ENCODE data around the gene NDUFS5.
"Not testable (repeated sequence)": the region's sequence is repeated elsewhere in the genome, so short reads cannot be mapped to it uniquely, and the experiment has no call there.

NDUFS5 gene

DNA sequence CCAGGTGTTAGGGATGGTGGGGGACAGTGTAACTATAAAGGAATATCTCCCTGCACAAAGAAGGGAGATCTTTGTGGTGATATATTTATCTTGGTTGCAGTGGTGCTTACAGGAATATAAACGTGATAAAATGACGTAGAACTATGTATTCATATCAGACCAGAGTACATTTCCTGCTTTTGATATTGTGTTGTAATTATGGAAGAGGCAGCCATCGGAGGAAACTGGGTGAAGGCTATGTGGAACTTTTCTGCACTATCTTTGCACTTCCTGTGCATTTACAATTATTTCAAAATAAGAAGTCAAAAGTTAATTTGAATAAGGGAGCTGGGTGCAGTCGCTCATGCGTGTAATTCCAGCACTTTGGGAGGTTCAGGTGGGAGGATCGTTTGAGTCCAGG, 37.6 kb downstream of the NDUFS5 start:
- no peak for DNase-seq (ENCODE audit: low spot score)

DNA sequence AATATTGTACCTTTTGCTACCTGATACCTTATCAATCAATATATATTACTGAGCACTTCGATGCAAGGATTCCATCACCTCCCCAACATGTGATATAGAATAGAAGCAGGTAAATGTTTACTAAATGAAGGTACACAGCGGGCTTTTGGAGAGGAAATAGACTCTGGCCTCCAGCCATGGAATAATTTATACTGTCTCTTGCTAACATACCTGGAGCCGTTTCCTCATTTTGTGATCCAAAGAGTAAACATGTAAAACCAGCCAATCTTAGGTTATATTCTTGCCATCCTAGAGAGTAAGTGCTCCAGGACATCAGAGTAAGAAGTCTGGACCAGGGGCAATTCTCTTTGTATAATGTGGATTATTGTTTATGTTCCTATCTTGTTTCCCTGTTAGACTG, 39.4 kb downstream of the NDUFS5 start:
- no peak for DNase-seq (ENCODE audit: low spot score)

DNA sequence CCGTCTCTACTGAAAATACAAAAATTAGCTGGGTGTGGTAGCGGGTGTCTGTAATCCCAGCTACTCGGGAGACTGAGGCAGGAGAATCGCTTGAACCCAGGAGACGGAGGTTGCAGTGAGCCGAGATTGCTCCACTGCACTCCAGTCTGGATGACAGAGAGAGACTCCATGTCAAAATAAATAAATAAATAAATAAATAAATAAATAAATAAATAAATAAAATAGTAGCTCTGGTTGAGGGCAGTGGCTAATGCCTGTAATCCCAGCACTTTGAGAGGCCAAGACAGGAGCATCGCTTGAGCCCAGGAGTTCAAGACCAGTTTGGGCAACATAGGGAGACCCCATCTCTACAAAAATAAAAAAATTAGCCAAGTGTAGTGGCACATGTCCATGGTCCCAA, 42.1 kb downstream of the NDUFS5 start:
- DNase-seq (ENCODE audit: low spot score) = not testable (repeated sequence)

DNA sequence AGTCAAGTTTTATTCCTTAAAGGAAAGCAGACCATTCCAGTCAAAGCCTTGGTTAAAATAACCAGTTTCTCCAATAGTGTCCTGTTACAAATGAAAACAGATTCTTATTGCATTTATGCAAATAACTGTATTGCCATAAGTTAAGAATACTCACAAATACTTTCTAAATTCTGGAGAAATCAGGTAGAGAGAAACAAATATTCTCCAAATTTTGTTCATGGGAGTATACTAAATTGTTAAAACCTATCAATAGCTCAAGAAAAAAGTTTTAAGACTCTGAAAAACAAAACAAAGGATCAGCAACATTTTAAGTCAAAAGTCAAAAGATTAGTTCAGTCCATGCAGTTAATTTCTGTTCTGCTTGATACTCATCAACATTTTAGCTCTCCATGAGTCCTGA, 45.4 kb downstream of the NDUFS5 start:
- not testable (repeated sequence) for DNase-seq (ENCODE audit: low spot score)

DNA sequence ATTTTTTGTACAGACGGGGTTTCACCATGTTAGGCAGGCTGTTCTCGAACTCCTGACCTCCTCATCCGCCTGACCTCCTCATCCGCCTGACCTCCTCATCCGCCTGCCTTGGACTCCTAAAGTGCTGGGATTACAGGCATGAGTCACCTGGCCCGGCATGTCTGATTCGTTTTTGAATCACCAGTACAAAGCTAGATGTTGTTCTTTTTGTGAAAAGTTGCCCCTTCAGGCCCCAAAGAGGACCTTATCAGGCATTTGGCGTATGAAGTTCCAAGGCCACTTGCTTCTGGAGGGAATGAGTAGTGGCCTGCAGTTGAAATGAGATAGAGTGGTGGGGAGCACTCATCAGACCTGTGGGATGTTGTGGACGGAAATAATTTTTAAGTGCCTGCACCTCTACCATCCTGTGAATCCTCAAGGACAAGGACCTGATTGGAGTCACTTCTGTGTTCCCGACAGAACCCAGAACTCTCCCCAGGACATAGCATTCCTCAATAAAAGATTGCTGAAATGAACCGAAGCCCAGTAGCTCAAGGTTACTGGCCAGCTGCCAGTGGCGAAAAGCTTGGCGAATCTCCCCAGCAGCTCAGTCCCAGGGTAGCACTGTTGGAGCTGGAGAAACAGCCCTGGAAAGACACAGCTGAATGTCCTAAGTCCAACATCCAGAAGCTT, 50.1 kb downstream of the NDUFS5 start:
- DNase-seq (ENCODE audit: low spot score) = no peak

DNA sequence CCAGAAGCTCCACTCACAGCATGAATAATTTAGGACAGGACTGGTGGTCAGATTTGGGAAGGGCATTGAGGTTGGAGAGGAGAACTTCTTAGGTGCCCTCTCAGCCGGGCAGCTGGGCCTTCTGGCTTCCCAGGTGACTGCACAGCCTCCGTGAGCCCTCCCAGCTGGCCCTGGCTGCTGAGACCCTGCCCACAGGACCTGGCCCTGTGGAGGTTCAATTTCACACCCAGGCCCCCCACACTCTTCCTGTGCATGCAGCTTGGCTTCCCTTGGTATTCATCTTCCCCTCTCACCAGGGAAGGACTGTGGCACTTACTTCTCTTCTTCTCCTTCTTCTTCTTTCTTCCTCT, 50.6 kb downstream of the NDUFS5 start:
- no peak for DNase-seq (ENCODE audit: low spot score)

DNA sequence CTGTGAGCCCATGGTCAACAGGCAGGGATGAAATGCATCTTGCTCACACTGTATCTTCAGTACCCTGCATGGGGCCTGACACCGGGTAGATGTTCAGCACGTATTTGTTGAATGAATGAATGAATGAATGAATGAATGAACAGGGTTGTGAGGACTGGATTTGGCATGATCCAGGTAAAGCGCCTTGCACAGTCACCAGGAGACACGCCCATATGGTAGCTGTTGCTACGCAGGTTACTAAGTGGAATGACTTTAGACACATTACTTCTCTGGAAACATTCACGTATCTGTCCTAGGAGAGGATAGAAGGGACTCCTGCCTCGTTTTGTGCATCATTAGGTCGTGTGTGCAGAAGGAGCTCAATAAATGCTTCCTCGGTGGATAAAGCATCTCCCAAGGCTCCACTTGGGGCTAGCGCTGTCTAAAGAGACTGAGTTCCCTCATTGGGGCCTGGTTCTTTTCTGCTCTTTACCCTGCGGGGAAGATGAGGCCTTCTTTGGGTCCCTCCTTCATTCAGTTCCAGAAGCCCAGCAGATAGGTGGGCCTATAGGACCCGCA, 54.2 kb downstream of the NDUFS5 start:
- DNase-seq (ENCODE audit: low spot score) = no peak

DNA sequence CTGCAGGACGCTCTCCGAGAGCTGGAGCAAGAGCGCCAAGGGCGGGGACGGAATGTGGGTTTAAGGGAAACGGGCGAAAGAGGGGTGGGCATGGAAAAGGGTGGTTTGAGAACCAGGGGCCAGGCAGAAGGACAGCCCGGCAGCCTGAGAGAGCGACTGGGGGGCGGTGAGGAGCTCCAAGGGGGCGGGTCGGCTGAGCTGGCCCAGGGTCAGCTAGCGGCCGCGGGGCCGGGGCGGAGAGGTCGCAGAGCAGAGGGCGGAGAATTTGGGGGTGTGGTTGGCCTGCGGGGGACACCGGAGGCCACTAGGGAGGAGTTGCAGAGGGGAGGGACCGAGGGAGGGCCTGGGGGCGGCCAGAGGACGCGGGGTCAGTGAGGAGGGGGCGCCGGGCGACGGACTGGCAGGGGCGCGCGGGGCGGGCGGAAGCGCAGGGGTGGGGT, 54.7 kb downstream of the NDUFS5 start:
- DNase-seq (ENCODE audit: low spot score) = no peak

DNA sequence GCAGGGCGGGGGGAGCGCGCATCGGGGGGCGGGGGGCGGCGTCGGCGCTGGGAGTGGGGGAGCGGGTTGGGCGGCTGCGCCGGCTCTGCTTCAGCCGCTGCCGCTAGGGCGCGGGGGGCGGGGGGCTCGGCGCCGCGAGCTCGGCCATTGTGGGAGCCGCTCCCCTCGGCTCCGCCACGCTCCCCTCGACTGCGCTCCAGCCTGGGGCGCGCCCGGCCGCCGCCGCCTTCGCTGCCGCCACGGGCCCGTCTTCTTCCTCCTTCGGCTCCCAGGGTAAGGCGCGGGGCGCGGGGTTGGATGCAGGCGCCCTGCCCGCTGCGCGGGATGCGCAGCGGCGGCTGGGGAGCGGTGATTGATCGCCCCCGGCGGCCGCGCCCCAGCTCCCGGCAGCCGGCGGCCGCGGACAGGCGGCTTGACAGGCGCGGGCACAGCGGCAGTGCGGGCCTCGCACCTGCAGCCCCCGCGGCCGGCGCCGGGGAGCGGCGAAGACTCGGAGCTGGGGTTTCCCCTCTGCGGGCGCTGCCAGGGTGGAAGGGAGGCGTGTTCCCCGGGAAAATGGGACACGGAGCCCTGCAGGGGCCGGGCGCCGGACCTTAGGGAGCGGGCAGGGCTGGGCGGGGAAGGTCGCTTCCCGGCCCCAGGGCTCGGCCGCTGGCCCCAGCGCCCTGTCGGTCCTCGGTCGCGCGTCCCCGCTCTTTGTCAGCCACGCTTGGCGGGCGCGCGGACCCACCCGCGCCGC, 55.3 kb downstream of the NDUFS5 start:
- DNase-seq (ENCODE audit: low spot score) = no peak

DNA sequence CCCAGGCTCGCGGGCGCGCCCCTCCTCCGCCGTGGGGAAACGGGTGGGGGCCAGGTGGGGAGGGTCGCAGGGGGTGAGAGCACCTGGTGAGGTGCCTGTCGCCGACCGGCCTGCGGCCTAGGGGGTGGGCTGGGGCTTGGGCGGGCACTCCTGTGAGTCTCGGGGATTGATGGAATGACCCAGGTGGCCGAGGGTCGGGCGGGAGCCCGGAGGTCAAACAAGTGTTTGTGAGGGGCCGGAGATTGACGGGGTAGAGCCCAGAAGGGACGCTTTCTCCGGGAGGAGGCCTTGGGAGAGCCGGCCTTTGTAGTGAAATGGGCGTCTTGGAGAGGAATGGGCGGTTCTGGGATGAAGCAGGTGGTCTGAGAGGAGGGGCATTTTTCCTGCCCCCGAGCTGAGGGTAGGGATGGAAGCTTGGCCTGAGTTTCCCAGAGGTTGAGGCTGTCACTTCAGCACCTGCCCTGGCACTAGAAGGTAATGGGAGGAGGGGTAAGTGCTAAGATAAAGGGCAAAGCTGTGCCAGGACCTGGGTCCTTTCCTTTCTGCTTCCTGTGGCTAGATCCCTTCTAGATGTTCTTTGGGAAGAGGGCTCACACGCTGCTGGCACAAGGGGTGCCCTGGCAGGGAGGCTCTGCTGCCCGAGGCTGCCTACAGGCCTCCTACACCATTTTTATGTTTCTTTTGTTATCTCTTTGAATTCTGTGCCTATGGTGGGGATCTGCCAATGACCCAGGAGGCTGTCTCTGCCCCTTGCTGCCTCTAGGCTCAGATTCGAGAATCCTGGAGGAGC, 56.1 kb downstream of the NDUFS5 start:
- no peak for DNase-seq (ENCODE audit: low spot score)

DNA sequence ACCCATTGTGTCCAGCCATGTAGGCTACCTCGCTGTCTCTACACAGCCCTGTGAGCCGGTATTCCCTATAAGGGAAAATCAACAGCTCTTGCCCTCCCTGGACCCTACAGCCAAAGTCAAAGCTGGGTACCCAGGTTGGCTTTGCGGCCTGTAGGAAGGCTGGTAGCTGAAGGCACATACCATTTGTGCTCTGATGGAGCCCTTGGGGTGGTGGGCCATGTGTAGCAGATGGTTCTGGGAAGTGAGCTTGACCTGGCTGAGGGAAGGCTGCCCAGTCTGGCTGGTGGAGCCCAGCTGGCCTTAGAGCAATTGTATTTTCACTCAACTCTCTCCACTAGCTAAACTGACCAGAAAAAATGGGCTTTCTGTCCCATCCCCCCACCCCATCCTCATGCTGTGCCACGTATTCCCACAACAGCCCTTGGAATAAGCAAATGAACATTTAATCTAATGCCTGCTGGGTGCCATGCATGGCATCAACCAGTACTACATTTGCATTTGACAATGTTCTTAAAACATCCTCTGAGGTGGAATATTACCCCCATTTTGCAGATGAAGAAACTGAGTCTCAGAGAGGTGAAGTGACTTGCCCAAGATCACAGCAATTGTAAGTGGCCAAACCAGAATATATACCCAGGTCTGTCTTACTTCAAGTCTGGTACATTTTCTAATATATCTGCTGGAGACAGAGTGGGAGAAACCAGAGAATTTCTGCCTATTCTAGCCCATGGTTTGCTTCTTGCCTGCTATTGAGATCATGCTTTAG, 56.8 kb downstream of the NDUFS5 start:
- DNase-seq (ENCODE audit: low spot score) = no peak

DNA sequence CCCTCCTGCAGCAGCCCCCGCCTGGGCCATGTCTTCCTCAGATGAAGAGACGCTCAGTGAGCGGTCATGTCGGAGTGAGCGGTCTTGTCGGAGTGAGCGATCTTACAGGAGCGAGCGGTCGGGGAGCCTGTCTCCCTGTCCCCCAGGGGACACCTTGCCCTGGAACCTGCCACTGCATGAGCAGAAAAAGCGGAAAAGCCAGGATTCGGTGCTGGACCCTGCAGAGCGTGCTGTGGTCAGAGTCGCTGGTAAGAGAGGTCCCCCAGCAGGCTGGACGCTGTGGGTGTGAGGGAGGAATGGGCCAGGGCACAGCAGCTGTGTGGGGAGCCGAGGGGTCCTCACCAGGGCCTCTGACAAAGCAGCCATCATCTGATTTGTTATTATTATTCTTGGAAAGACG, 58.0 kb downstream of the NDUFS5 start:
- DNase-seq (ENCODE audit: low spot score) = no peak

Measured in activated CD4-positive, alpha-beta T cell treated with anti-CD3 and anti-CD28 coated beads, Interleukin-2, Interleukin-4, amounts not matched to agents 100 ng/mL and 50 ng/mL, durations not matched to agents 16 hours and 8 hours (primary cell).